ENCODE measurements around the gene GSTP1. TPM values are rescaled to one million over a fixed set of nuclear protein-coding genes. Genes with fewer than 3 reads are reported as not detected.
"Not testable (repeated sequence)": the region's sequence is repeated elsewhere in the genome, so short reads cannot be mapped to it uniquely, and the experiment has no call there.

The GSTP1 gene
- total RNA-seq, 2 donors from 2014 or later, result 543 to 842 TPM

DNA sequence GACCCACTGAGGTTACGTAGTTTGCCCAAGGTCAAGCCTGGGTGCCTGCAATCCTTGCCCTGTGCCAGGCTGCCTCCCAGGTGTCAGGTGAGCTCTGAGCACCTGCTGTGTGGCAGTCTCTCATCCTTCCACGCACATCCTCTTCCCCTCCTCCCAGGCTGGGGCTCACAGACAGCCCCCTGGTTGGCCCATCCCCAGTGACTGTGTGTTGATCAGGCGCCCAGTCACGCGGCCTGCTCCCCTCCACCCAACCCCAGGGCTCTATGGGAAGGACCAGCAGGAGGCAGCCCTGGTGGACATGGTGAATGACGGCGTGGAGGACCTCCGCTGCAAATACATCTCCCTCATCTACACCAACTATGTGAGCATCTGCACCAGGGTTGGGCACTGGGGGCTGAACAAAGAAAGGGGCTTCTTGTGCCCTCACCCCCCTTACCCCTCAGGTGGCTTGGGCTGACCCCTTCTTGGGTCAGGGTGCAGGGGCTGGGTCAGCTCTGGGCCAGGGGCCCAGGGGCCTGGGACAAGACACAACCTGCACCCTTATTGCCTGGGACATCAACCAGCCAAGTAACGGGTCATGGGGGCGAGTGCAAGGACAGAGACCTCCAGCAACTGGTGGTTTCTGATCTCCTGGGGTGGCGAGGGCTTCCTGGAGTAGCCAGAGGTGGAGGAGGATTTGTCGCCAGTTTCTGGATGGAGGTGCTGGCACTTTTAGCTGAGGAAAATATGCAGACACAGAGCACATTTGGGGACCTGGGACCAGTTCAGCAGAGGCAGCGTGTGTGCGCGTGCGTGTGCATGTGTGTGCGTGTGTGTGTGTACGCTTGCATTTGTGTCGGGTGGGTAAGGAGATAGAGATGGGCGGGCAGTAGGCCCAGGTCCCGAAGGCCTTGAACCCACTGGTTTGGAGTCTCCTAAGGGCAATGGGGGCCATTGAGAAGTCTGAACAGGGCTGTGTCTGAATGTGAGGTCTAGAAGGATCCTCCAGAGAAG lies 1.6 kb downstream of the GSTP1 start:
- Histone ChIP-seq H3K9ac (ENCODE audit: low read depth in 2 of 2, low read length in 2 of 2) (peak overlapping the region; percentile 91 to 94), H3K27ac (peak overlapping the region; percentile 96), H3K36me3 (no peaks in the 10 kb centered on the region), H3K4me1 (no peaks in the 10 kb centered on the region), H3K9me3 (no peaks in the 10 kb centered on the region), H3K27me3 (no peaks in the 10 kb centered on the region), H3K4me3 (peak overlapping the region; percentile 81)
- TF ChIP-seq, protein P1, sequence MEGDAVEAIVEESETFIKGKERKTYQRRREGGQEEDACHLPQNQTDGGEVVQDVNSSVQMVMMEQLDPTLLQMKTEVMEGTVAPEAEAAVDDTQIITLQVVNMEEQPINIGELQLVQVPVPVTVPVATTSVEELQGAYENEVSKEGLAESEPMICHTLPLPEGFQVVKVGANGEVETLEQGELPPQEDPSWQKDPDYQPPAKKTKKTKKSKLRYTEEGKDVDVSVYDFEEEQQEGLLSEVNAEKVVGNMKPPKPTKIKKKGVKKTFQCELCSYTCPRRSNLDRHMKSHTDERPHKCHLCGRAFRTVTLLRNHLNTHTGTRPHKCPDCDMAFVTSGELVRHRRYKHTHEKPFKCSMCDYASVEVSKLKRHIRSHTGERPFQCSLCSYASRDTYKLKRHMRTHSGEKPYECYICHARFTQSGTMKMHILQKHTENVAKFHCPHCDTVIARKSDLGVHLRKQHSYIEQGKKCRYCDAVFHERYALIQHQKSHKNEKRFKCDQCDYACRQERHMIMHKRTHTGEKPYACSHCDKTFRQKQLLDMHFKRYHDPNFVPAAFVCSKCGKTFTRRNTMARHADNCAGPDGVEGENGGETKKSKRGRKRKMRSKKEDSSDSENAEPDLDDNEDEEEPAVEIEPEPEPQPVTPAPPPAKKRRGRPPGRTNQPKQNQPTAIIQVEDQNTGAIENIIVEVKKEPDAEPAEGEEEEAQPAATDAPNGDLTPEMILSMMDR (IDR thresholded peaks at IDR 0.05), result no peak
- intact Hi-C loops (cut with DNase I), result no loop called here
- no peak for DNase-seq

- no peaks in the 10 kb centered on the region for H3K4me1 ChIP-seq
- intact Hi-C loops (cut with DNase I), result no loop called here
- no peak overlapping the region for H3K9ac ChIP-seq (ENCODE audit: low read depth in 2 of 2, low read length in 2 of 2)
- no peaks in the 10 kb centered on the region for H3K27me3 ChIP-seq
- DNase-seq, result no peak
- H3K27ac ChIP-seq, result no peak overlapping the region
- H3K9me3 ChIP-seq, result no peaks in the 10 kb centered on the region
- H3K4me3 ChIP-seq, result no peak overlapping the region
- H3K36me3 ChIP-seq, result no peaks in the 10 kb centered on the region
- TF ChIP-seq, protein P1 (IDR thresholded peaks at IDR 0.05), result no peak
These were observed 2.3 kb downstream of the GSTP1 start for GRCh38 chr11:67585911-67586310.

- TF ChIP-seq, protein P1 (IDR thresholded peaks at IDR 0.05), result no peak
- Histone ChIP-seq H3K36me3 (no peaks in the 10 kb centered on the region), H3K9me3 (no peaks in the 10 kb centered on the region), H3K4me3 (no peak overlapping the region), H3K27ac (no peak overlapping the region), H3K4me1 (no peaks in the 10 kb centered on the region), H3K9ac (ENCODE audit: low read depth in 2 of 2, low read length in 2 of 2) (no peak overlapping the region), H3K27me3 (no peaks in the 10 kb centered on the region)
- intact Hi-C loops (cut with DNase I), result no loop called here
- no peak for DNase-seq
These were observed 3.1 kb downstream of the GSTP1 start for GRCh38 chr11:67586568-67587250.

- TF ChIP-seq, protein P1 (IDR thresholded peaks at IDR 0.05), result no peak
- intact Hi-C loops (cut with DNase I), result no loop called here
- Histone ChIP-seq H3K27me3 (no peaks in the 10 kb centered on the region), H3K36me3 (no peaks in the 10 kb centered on the region), H3K27ac (no peak overlapping the region), H3K9me3 (no peaks in the 10 kb centered on the region), H3K4me1 (no peaks in the 10 kb centered on the region), H3K9ac (ENCODE audit: low read depth in 2 of 2, low read length in 2 of 2) (no peak overlapping the region), H3K4me3 (no peak overlapping the region)
- no peak for DNase-seq
These were observed 4.5 kb downstream of the GSTP1 start for GRCh38 chr11:67588136-67588503.

GRCh38 chr11:67588899-67589415 lies 5.3 kb downstream of the GSTP1 start:
- H3K4me3 ChIP-seq; H3K27ac ChIP-seq; H3K9me3 ChIP-seq; intact Hi-C loops (cut with DNase I); H3K4me1 ChIP-seq; H3K9ac ChIP-seq (ENCODE audit: low read depth in 2 of 2, low read length in 2 of 2); DNase-seq; H3K27me3 ChIP-seq; H3K36me3 ChIP-seq: not testable (repeated sequence)

Data from colonic mucosa (tissue), 4 donors.